Umbilical cord (tissue), 2 donors: ENCODE results near the gene ROMO1. TPM values are rescaled to one million over a fixed set of nuclear protein-coding genes. Genes with fewer than 3 reads are reported as not detected.
"Not testable (repeated sequence)": the region's sequence is repeated elsewhere in the genome, so short reads cannot be mapped to it uniquely, and the experiment has no call there.

Source experiments
- DNase-seq: peaks from one replicate; pipeline ENCODE4 v3.0.0-alpha.2; 2015; ENCODE audit warnings: low spot score
- total RNA-seq: library from RNA; depleted of rRNA; stranded (reverse); fragments of >200 nt; gene quantifications from one replicate; pipeline ENCODE4 v1.2.3, GENCODE V29; 2014; ENCODE audit warnings: low replicate concordance; ENCODE audit not compliant: insufficient read depth

The ROMO1 gene
- total RNA-seq, 1 donor from 2014 or later, result 37.6 TPM

DNA sequence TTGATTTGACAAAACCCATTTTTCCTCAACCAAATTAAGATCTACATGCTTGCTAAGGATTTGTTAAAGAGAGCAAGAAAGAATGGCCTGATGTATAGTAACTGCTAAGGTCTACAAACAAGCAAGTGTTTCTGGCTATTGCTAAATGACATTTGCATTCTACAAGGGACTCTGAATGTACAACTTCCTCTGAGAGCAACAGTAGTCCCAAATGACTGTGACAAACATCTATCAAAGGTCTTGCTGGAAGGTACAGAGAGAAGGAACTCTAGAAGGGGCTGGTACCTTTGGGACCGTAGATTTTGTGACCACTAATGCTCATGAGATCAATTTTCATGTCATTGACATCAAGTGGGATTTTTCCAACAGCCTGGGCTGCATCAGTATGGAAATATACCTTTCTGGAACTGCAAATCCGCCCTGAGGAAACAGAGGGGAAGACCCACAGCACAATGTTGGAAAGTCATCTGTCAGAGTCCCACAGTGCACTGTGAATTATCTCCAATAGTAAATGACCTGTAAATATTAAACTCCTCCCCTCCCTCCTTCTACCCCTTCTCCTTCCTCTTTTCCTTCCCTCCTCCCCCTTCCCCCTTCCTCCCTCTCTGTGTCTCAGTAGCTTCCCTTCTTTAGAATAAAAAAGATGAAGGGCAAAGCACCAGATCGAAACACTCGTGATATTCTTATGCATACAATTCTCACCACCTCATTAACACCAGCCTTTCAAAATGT is 18.6 kb upstream of the ROMO1 start:
- DNase-seq, result no peak

DNA sequence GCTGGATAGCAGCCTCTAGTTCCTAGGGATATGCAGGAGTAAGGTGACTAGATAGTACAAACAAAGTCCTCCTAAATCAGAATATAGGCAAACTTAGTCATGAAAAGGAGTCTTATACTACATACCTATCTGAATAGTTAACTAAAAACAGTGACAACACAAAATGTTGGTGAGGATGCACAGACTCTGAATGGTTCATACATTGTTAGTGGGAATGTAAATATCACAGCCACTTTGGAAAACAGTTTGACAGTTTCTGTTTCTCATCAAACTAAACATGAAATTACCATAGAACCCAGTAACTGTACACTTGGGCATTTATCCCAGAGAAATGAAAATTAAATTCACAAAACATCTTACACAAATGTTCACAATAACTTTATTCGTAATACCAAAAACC is 17.2 kb upstream of the ROMO1 start:
- no peak for DNase-seq

DNA sequence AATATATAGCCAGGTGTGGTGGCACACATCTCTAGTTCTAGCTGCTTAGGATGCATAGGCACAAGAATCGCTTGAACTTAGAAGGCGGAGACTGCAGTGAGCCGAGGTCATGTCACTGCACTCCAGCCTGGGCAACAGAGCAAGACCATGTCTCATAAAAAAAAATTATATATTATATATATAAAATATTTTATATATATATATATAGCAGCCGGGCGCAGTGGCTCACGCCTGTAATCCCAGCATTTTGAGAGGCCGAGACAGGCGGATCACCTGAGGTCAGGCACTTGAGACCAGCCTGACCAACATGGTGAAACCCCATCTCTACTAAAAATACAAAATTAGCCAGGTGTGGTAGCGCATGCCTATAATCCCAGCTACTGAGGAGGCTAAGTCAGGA is 13.8 kb upstream of the ROMO1 start:
- DNase-seq, result not testable (repeated sequence)

DNA sequence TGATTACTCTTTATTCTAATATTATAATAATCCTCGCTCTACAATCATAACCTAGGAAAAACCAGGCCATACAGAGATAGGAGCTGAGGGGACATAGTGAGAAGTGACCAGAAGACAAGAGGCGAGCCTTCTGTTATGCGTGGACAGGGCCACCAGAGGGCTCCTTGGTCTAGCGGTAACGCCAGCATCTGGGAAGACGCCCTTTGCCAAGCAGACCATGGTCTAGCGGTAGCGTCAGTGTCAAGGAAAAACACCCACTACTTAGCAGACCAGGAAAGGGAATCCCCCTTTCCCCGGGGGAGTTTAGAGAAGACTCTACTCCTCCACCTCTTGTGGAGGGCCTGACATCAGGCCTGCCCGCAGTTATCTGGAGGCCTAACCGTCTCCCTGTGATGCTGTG is 12.3 kb upstream of the ROMO1 start:
- DNase-seq, result not testable (repeated sequence)

DNA sequence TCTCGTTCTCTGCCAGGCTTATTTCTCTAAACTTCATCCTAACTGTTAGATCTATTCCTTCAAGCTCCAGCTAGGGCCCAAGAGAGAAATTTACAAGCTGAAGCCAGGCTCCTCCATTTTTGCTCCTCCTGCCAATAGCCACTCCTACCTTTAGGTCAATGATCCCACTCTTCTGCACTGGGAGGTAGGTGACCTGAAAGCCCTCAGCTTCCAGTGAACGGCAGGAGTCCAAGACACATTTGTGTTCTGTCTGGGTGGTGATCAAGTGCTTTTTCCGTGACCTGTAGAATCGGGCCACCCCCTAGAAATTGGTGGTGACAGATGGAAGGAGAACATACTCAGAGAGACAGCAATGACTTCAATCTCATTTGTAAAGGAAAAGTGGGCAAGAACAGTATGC is 8.9 kb upstream of the ROMO1 start:
- no peak for DNase-seq

DNA sequence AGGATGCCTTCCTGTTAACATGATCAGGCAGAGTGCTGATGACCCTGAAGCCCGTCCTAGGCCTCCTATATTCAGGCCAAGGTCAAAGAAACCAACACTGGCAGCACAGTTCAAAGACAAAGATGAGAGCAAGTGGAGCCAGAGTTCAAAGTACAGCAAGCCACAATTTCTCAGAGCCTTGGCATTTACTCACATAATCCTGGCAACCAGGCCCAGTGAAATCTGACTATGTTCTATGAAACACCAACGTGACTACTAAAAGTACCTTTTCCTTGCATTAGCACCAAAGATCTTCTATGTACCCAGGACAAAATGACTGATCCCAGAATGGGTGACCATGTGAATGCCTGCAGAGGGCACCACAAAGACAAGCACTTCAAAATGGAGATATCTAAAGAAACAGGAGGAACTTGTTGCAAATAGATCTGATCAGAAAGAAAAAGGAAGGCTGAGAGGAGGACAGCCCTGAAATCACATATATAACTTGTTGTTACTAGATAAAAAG is 3.9 kb upstream of the ROMO1 start:
- no peak for DNase-seq

DNA sequence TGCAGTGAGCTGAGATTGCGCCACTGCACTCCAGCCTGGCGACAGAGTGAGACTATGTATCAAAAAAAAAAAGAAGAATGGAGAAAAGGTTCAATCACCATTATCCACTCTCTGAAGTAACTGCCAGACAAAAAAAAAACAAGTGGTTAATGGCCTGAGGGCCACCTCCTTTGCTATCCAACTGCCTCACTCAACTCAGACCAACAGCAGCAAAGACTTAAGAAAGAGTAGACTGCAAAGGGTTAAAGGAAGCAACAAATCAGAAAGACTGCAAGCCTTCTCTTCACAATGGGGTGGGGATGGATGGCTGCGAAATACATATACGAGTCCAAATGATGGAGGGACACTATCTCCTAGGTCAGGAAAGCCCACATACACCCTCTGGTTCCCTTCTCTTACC is 3.2 kb upstream of the ROMO1 start:
- DNase-seq, result no peak

DNA sequence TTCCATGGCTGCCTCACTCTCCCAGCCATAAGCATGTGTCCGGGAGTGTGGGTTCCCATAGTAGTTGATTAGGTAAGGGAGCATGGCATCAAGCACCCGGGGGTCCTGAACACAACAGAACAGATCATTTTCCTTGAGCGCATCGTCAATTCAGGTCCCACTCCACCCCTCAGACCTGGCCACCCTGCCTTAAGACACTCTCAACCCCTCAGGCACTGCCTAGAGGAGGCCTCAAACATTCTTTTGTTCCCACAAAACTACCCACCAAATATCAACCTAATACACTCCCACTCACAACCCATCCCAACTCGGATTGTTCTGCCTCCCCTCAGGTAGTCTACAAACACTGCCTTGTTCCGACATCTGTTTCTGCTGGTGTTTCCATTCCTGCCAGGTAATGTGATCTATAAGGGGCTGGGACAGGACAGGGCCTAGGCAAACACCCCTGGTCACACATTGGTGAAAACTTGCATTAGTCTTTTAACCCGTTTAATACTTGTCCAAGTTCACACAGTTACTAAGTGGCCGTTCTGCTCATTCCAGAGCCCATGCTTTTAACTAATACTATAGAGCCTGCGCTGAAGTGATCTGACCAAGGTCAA is 1.4 kb upstream of the ROMO1 start:
- DNase-seq, result no peak

DNA sequence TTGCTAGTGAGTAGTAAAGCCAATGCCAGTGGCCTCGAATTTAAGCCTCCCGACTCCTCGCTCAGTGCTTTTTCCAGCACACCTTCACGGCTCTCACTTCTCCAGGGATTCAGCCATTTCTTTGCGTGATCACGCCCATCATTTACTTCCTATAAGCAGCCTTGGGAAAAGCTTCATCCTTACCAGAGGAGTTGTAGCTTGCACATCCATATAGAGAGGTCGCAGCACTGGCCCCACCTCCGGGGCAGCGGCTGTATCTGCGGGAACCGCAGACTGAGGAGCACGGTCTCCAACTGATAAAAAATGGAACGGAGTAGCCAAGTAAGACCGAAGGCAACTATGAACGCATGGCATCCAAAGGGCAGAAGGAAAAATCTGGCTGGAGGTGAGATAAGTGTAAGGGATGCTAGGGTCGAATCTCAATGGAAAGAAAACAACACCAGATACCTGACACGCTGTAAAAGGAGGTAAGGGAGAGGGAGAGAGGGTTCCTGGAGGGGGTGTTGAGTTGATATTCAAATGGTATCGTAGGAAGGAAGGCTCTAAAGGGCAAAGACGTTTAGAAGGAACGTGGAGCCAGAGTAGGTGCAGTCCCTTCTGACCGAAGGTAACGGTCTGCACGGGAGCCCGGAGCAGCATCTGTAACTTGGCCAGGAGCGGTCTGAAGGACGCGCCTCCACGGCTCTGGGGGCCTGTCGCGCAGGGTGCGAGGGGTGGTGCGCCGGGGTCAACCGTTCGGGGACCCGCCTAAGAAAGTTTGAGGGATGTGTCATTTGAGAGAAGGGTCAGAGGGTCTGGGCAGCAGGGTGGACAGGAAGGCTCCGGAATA is 693 bp upstream of the ROMO1 start:
- peak; percentile 9 for DNase-seq

DNA sequence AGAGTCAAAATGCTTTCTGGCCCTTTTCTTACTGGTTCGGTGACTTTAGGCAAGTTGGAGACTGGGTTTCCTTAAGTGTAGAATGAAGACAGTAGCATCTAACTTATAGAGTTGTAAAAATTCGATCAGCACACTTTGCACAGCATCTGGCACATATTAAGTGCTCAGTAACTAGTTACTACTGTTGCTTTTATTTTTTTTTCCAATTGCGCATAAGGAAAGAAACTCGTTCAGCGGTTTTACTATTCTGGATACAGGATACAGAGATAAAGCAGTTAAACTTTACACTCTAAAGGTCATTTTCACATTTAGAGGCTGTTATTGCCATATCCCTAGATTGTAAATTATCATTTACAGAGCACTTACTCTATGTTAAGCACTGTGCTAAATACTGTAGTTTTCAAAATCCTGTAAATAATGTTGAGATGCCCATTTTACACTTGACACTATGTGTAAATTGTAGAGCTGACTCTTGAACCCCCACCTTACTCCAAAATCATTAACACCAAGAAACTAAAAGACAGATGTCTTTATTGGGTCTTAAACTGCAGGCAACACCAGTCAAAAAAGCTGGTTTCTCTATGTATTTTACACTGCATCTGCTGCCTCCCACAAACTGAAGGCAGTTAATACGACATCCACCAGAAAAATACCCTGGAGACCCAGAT is 886 bp downstream of the ROMO1 start:
- no peak for DNase-seq

DNA sequence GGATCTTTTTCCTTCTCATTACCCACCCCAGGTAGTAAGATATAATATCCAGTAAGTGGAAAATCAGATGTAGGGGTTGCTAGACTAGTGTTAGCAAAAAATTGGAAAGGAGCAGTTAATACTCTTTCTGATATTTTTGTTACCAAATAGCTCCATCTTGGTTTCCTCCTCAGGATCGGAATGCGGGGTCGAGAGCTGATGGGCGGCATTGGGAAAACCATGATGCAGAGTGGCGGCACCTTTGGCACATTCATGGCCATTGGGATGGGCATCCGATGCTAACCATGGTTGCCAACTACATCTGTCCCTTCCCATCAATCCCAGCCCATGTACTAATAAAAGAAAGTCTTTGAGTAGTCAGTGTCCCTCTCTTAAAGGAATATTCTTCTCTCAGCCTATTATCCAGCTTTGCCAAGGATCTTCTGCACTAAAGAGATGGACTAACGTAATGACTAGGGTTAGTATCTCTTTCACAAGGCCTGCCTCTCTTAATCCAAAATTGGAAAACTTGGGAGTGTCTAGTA is 1.5 kb downstream of the ROMO1 start:
- DNase-seq, result no peak

DNA sequence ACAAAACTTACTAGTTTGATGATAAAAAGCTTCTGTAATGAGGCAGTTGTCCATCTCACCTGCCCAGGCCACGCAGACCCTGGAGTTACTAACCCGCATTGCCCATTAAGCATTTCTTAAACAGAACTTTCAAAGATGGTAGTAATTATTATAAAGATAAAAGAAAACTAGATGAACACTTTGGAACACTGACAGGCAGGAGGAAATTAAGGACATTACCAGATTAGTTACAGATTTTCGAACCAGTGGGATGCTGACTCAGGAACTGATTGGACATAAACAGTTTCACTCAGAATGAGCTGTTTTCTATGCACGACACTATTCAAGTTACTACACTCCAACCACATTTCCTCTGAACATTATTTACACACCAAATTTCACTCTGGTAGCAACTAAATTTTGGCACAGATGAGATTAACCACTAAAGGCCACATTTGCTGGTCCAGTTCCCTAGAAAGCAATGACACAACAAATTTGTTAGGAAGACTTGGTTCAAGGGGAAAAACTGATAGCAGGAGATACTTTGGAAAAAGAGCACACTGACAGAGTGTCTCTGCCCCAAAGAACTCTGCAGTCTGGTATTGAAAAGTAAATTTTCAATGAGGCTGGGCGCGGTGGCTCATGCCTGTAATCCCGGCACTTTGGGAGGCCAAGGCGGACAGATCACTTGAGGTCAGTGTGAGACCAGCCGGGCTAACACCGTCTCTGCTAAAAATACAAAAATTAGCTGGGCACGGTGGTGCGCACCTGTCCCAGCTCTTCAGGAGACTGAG is 3.0 kb downstream of the ROMO1 start:
- DNase-seq, result no peak

DNA sequence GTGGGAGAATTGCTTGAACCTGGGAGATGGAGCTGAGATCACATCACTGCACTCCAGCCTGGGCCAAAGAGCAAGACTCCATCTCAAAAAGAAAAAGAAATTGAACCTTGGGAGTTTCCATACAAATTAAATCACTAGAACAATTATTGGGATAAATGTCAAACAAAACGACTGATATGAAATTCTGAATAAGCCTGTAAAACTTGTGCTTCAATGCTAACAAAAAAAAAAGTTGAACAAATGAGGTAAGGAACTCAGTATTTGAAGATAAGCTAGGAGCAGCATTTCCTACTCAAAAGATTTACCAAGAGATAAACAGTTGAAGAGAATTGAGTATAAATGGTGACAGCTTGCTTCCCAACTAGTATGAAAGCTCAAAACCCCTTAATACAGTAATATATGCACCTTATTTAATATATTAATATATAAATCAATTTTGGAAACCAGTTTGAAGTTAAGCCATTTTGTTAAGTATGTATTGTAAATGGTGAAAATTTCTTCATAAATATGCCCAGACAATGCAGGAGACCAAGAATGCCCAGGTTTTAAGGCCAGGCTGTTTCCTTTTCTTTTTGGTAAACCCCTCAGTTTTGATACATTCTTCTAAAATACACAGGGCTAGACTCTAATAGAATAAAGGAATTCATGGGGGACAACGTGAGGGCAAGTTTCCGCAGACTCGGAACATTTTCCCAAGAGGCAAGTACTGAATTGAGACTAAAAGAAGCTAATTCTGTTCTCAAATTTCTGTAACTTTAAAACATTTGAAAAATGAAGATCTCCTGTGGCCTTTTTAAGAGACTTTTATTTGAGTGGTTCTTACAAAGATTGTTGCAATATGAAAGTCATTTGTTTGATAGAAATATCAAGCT is 3.9 kb downstream of the ROMO1 start:
- DNase-seq, result no peak

DNA sequence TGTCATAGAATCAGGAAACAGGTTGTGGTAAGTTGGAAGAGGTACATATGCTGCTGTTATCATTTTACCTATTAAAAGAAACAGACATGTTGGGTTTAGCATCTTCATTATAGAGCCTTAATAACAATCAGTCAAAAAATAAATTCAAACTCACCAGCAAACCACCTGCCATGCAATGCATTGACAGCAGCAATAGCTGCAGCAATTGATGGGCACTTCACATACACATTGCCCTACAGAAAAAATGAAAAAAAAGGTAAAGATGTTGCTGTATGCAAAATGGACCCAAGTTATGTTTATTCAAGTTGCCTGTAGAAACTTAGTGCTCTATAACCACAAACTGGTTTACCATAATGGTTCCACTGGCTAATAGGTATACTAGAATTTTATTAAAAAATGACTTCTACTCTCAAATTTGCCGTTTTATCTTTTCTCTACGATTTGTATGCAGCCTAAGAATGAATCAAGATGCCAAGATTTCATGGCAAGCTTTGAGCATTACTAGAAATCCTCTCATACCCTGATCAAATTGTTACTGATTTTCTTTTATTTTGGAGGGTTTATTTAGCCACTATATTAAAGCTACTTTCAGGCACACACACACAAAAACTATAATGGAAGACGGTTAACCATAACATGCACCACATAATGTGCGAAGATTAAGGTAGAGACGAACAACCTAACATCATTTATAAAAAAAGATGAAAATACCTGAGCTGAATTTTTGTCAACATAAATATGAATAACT is 5.5 kb downstream of the ROMO1 start:
- no peak for DNase-seq

DNA sequence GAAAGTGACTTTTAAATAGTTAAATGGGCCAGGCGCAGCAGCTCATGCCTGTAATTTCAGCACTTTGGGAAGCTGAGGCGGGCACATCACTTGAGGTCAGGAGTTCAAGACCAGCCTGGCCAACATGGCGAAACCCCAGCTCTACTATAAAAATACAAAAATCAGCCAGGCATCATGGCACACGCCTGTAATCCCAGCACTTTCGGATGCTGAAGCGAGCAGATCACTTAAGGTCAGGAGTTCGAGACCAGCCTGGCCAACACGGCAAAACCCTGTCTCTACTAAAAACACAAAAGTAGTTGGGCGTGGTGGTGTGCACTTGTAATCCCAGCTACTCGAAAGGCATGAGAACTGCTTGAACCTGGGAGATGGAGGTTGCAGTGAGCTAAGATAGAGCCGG is 6.7 kb downstream of the ROMO1 start:
- not testable (repeated sequence) for DNase-seq

DNA sequence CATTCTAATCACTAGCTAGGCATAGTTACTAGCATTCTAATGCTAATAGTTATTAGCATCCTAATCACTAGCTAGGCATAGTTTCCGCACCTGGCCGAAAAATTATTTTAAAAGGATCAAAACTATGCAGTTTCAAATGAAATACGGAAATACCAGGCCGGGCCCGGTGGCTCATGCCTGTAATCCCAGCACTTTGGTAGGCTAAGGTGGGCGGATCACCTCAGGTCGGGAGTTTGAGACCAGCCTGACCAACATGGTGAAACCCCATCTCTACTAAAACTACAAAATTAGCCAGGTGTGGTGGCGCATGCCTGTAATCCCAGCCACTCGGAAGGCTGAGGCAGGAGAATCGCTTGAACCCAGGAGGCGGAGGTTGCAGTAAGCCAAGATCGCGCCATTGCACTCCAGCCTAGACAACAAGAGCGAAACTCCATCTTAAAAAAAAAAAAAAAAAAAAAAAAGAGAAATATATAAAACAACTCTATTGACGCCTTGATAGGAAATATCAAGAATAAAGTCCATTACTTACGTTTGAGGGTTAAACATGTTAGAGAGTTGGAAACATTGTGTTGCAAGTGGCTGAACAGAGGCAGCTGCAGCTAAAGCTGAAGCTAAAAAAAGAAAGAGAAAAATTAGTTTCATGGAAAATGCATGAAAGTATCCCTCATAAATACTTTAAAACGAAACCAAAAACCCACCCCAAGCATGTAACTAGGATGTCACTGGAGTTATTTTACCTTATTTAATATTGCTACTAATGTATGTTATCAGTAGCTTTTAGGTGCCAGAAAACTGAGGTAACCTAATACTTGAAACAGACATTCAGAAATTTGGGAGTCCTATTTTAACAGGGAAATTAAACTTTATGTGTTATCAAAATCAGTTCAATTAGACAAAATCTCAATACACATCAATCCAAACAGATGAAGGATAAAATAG is 7.7 kb downstream of the ROMO1 start:
- DNase-seq, result not testable (repeated sequence)

DNA sequence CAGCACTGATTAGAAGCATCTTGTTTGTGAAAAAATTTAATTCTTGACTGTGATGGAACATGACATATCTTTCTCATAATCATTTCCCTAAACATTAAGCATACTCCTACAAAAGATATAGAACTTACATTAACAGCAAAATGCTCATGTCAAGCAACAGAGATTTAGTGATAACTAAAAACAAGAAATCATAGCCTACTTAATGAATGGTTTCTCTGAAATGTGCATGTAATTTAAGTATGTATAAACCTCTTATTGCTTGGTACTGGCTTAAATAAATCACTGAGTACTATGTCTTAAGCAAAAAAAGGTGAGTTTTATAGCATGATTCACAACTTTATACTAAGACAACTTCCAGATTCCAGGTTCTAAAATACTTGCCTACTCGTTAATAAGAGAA is 9.3 kb downstream of the ROMO1 start:
- no peak for DNase-seq

DNA sequence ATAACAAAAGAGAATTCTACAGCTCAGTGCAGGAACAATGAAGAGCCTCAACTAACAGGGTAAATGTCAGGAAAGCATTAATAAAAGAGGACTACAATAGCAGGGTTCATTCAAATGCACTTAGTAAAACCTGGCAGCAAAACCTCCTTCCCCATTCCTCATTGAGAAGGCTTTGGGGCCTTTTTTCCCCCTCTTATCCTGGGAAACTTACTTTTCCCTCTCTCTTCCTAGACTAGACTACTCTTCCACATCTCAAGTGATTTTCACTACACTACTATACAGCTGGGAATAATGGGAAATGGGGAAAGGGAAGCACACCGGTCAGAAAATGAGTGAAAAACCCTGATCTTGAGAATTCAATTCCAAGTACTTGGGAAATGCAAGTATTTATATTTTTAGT is 10.1 kb downstream of the ROMO1 start:
- no peak for DNase-seq
